H1 (cell line): Measurements from ENCODE around the gene SLC2A3. TPM values are rescaled to one million over a fixed set of nuclear protein-coding genes. Genes with fewer than 3 reads are reported as not detected.
A peak's percentile ranks its signal among the peaks of the same experiment; 100 is the strongest.

Experiments used
- CTCF ChIA-PET: fragments of 300-600 bp; sonication (Branson Sonifier 250); formaldehyde crosslinking; loops from one replicate; lab custom pipeline; 2021; ENCODE audit not compliant: partially characterized antibody; lab: Charles Lee
- POLR2A ChIA-PET: fragments of 300-600 bp; sonication (Branson Sonifier 250); formaldehyde crosslinking; loops from one replicate; lab custom pipeline; 2021; ENCODE audit warnings: inconsistent platforms; ENCODE audit not compliant: partially characterized antibody; lab: Charles Lee
- DNase-seq, 2 experiments: peaks; one replicate each; pipeline versions ENCODE4 v3.0.0 to v3.0.0-alpha.2; 2010 to 2022; ENCODE audit warnings: low spot score in 2 of 2, low read depth in 1 of 2, mixed read lengths in 1 of 2
- FAIRE-seq: peaks from 2 replicates; lab custom pipeline; 2011; peaks lifted over from hg19 to GRCh38; lab: Jason Lieb, UNC
- H2AFZ ChIP-seq: 2 replicates; pipeline ENCODE4 v1.8.1; 2012; ENCODE audit warnings: low read length, inconsistent platforms
- H2AK5ac ChIP-seq: 2 replicates; pipeline ENCODE4 v1.6.1; 2013; ENCODE audit warnings: low read depth, low read length
- H2BK120ac ChIP-seq: replicated peaks from 2 replicates; pipeline ENCODE3; 2013; ENCODE audit warnings: low read depth, low read length, inconsistent platforms
- H2BK12ac ChIP-seq: 2 replicates; pipeline ENCODE4 v1.6.1; 2013; ENCODE audit warnings: low read depth, low read length
- H2BK15ac ChIP-seq: 2 replicates; pipeline ENCODE4 v1.6.1; 2013; ENCODE audit warnings: low read length
- H2BK20ac ChIP-seq: 2 replicates; pipeline ENCODE4 v1.6.1; 2013; ENCODE audit warnings: low read length
- H2BK5ac ChIP-seq: 2 replicates; pipeline ENCODE4 v1.6.1; 2013; ENCODE audit warnings: low read depth, low read length
- H3K14ac ChIP-seq: 2 replicates; pipeline ENCODE4 v1.6.1; 2013; ENCODE audit warnings: inconsistent platforms; ENCODE audit not compliant: insufficient read length
- H3K18ac ChIP-seq: 2 replicates; pipeline ENCODE4 v1.6.1; 2013; ENCODE audit warnings: low read length; ENCODE audit errors: extremely low read depth
- H3K23ac ChIP-seq: 2 replicates; pipeline ENCODE4 v1.6.1; 2013; ENCODE audit warnings: inconsistent platforms; ENCODE audit not compliant: insufficient read length
- H3K23me2 ChIP-seq: 2 replicates; pipeline ENCODE4 v1.6.1; 2013; ENCODE audit warnings: low read depth, low read length
- H3K27ac ChIP-seq: 2 replicates; pipeline ENCODE4 v1.6.1; 2011; ENCODE audit warnings: low read depth, low read length, inconsistent platforms
- H3K27me3 ChIP-seq, 4 experiments: replicated peaks in 1 of 4; 1 replicate in 1 of 4; 2 replicates in 3 of 4; pipeline versions ENCODE4 v1.6.1 to v1.8.1; 2011 to 2013; ENCODE audit warnings: low read length in 3 of 4, mild to moderate bottlenecking in 3 of 4, inconsistent platforms in 2 of 4, mixed read lengths in 2 of 4, moderate library complexity in 1 of 4; ENCODE audit not compliant: control insufficient read depth in 3 of 4, insufficient read depth in 3 of 4; ENCODE audit errors: extremely low read depth in 1 of 4
- H3K36me3 ChIP-seq, 4 experiments: 2 replicates each; pipeline versions ENCODE4 v1.6.1 to v1.8.1; 2011 to 2013; ENCODE audit warnings: mild to moderate bottlenecking in 4 of 4, low read length in 3 of 4, moderate library complexity in 2 of 4, control low read depth in 1 of 4, inconsistent platforms in 1 of 4; ENCODE audit not compliant: insufficient read depth in 4 of 4, control insufficient read depth in 2 of 4
- H3K4ac ChIP-seq: replicated peaks from 2 replicates; pipeline ENCODE3; 2013; ENCODE audit warnings: low read length, low read depth, mixed read lengths, inconsistent platforms; ENCODE audit not compliant: insufficient read length
- H3K4me1 ChIP-seq, 4 experiments: replicated peaks in 1 of 4; 1 replicate in 1 of 4; 2 replicates in 3 of 4; pipeline versions ENCODE4 v1.6.1 to v1.8.1; 2011 to 2013; ENCODE audit warnings: low read length in 3 of 4, inconsistent platforms in 2 of 4, mixed read lengths in 1 of 4; ENCODE audit not compliant: insufficient read depth in 4 of 4, control insufficient read depth in 3 of 4
- H3K4me2 ChIP-seq, 2 experiments: 2 replicates each; pipeline versions ENCODE4 v1.6.1 to v1.8.1; 2011 to 2013; ENCODE audit warnings: low read depth in 2 of 2, low read length in 2 of 2, control low read depth in 1 of 2, inconsistent platforms in 1 of 2, mild to moderate bottlenecking in 1 of 2; ENCODE audit not compliant: insufficient read depth in 1 of 2
- H3K4me3 ChIP-seq, 4 experiments: fragments of 200-600, 300-600 bp in 1 of 4; sonication (generic), shearing (Covaris generic), sonication (Bioruptor Twin) in 1 of 4; 2 replicates each; pipeline versions ENCODE4 v1.5.1 to v1.8.1; 2011 to 2016; ENCODE audit warnings: low read length in 4 of 4, low read depth in 3 of 4, control low read depth in 2 of 4, inconsistent platforms in 2 of 4, mild to moderate bottlenecking in 2 of 4, mixed read lengths in 1 of 4, moderate library complexity in 1 of 4; ENCODE audit not compliant: insufficient read depth in 2 of 4; ENCODE audit errors: extremely low read depth in 1 of 4
- H3K56ac ChIP-seq: replicated peaks from 2 replicates; pipeline ENCODE3; 2013; ENCODE audit warnings: low read depth, mild to moderate bottlenecking, mixed read lengths, low read length, inconsistent platforms; ENCODE audit not compliant: insufficient read length
- H3K79me1 ChIP-seq: 2 replicates; pipeline ENCODE4 v1.6.1; 2013; ENCODE audit warnings: low read depth, low read length, control low read depth
- H3K79me2 ChIP-seq, 2 experiments: 2 replicates each; pipeline versions ENCODE4 v1.6.1 to v1.8.1; 2012 to 2013; ENCODE audit warnings: low read length in 2 of 2, mild to moderate bottlenecking in 2 of 2, inconsistent platforms in 1 of 2; ENCODE audit not compliant: insufficient read depth in 2 of 2, control insufficient read depth in 1 of 2
- H3K9ac ChIP-seq, 4 experiments: replicated peaks in 1 of 4; 1 replicate in 1 of 4; 2 replicates in 3 of 4; pipeline versions ENCODE4 v1.6.1 to v1.8.1; 2011 to 2013; ENCODE audit warnings: low read depth in 3 of 4, low read length in 3 of 4, control low read depth in 2 of 4, mild to moderate bottlenecking in 2 of 4, moderate library complexity in 2 of 4, inconsistent platforms in 1 of 4; ENCODE audit errors: extremely low read depth in 1 of 4
- H3K9me3 ChIP-seq, 2 experiments: 2 replicates each; pipeline versions ENCODE4 v1.6.1 to v1.8.1; 2012 to 2013; ENCODE audit warnings: mild to moderate bottlenecking in 2 of 2, moderate library complexity in 2 of 2, control low read depth in 1 of 2, inconsistent platforms in 1 of 2, low read depth in 1 of 2, low read length in 1 of 2, mixed read lengths in 1 of 2; ENCODE audit not compliant: insufficient read depth in 2 of 2
- H4K20me1 ChIP-seq, 2 experiments: replicated peaks in 1 of 2; 2 replicates each; pipeline versions ENCODE3 to v1.8.1; 2011 to 2013; ENCODE audit warnings: inconsistent platforms in 2 of 2, low read length in 2 of 2, mild to moderate bottlenecking in 1 of 2; ENCODE audit not compliant: insufficient read depth in 2 of 2, control insufficient read depth in 1 of 2
- H4K5ac ChIP-seq: 2 replicates; pipeline ENCODE4 v1.6.1; 2013; ENCODE audit warnings: low read length, low read depth, mixed read lengths, inconsistent platforms; ENCODE audit not compliant: insufficient read length
- H4K8ac ChIP-seq: 2 replicates; pipeline ENCODE4 v1.8.0; 2013; ENCODE audit warnings: mild to moderate bottlenecking, moderate library complexity, low read length, inconsistent platforms; ENCODE audit not compliant: insufficient read depth; ENCODE audit errors: extremely low read depth
- H4K91ac ChIP-seq: replicated peaks from 2 replicates; pipeline ENCODE3; 2013; ENCODE audit warnings: low read length, mixed read lengths, inconsistent platforms; ENCODE audit not compliant: insufficient read length
- BACH1 ChIP-seq: IDR thresholded peaks from 2 replicates; pipeline ENCODE4 v1.6.1; 2012; ENCODE audit warnings: low read length, improper control_type of control experiment
- SIN3A ChIP-seq, 2 experiments: IDR thresholded peaks in 1 of 2; conservative IDR thresholded peaks in 1 of 2; 2 replicates each; pipeline ENCODE4 v1.6.1; 2011 to 2012; ENCODE audit warnings: low read length in 2 of 2, improper control_type of control experiment in 1 of 2, low read depth in 1 of 2, mild to moderate bottlenecking in 1 of 2
- SUZ12 ChIP-seq: fragments of 200-600 bp; sonication (generic); IDR thresholded peaks from 2 replicates; pipeline ENCODE4 v1.6.1; 2012; ENCODE audit warnings: mild to moderate bottlenecking, inconsistent platforms, low read length, moderate library complexity, mixed read lengths
- YY1 ChIP-seq: IDR thresholded peaks from 2 replicates; pipeline ENCODE4 v1.6.1; 2011; ENCODE audit warnings: low read depth, mild to moderate bottlenecking, low read length
- WGBS, 2 experiments: shearing (Covaris generic) in 1 of 2; methylation state at CpG; one replicate each; pipeline versions ENCODE4 v1.1.6 to v1.1.7; 2013 to 2015; ENCODE audit warnings: low lambda C conversion rate in 2 of 2, mixed read lengths in 2 of 2, inconsistent platforms in 1 of 2, low coverage in 1 of 2, missing lambda C conversion rate in 1 of 2; ENCODE audit not compliant: insufficient replicate concordance in 2 of 2, insufficient coverage in 1 of 2, insufficient read length in 1 of 2; ENCODE audit errors: extremely low coverage in 1 of 2, missing lambda C conversion rate in 1 of 2; 5-methylcytosine and 5-hydroxymethylcytosine counted together
- polyA plus RNA-seq, 7 experiments: library from polyadenylated mRNA; depleted of rRNA in 3 of 7; stranded (reverse) in 5 of 7; unstranded in 2 of 7; fragments of >200 nt in 5 of 7; fragments of 200-250 nt in 2 of 7; gene quantifications; 1 replicate in 5 of 7; 2 replicates in 1 of 7; 4 replicates in 1 of 7; pipeline versions ENCODE4 v1.2.1 to v1.2.3, GENCODE V29; 2011 to 2013; ENCODE audit warnings: missing spikeins in 2 of 7, mixed read lengths in 2 of 7
- total RNA-seq: library from RNA; stranded (reverse); fragmentation: NEBNext Ultra II Directional; extraction: Animal tissue kit (Norgen Biotek cat#: 25700); gene quantifications from 2 replicates; pipeline ENCODE4 v1.2.1, GENCODE V29; 2021

The SLC2A3 gene
- total and polyA plus RNA-seq, 2 of the 8 experiments (the other 6 are each of a cell fraction or from before 2014, with no cell fraction given): 417 to 688 TPM

GRCh38 chr12:7879246-7879645, 56.7 kb downstream of the SLC2A3 start:
- Histone ChIP-seq H2BK20ac (no peak overlapping the region), H3K79me1 (no peaks in the 10 kb centered on the region), H2AK5ac (no peak overlapping the region), H2BK12ac (peak overlapping the region; percentile 80; the same call in 1 of the 2 replicates), H2BK120ac (no peak overlapping the region), H3K4me2 (no peak overlapping the region), H4K8ac (no peak overlapping the region), H3K9me3 (no peaks in the 10 kb centered on the region; a peak in 1 of 4 replicates), H3K23ac (no peak overlapping the region), H3K27me3 (no peaks in the 10 kb centered on the region), H3K27ac (no peak overlapping the region), H3K23me2 (no peaks in the 10 kb centered on the region), H3K56ac (no peak overlapping the region), H2BK5ac (no peak overlapping the region), H4K91ac (no peak overlapping the region), H4K20me1 (no peaks in the 10 kb centered on the region), H3K4me1 (peaks cover 0 to under 1% (median 0%) of the 10 kb centered on the region in 4 experiments; a peak in 2 of 7 replicates), H3K18ac (no peak overlapping the region), H3K9ac (no peak overlapping the region), H3K14ac (no peak overlapping the region), H2AFZ (no peak overlapping the region), H3K36me3 (no peaks in the 10 kb centered on the region), H3K79me2 (no peaks in the 10 kb centered on the region), H2BK15ac (no peak overlapping the region), H3K4ac (no peak overlapping the region), H3K4me3 (no peak overlapping the region), H4K5ac (no peak overlapping the region)
- WGBS, 2 experiments: 89% methylated on average over 3 of the region's 3 CpGs; no CpG with 5 or more reads in 1 of the 2 experiments
- no peak for DNase-seq
- no peak for FAIRE-seq
- TF ChIP-seq SIN3A (conservative IDR thresholded peaks at IDR 0.05 in 1 of 2, IDR thresholded peaks at IDR 0.05 in 1 of 2; ENCODE audit: low read depth in 1 of 2, low read length in 2 of 2) (no peak), BACH1 (no peak), YY1 (no peak), SUZ12 (no peak)
- CTCF ChIA-PET: interaction anchor here (0.6 kb wide), 1 partner anchor 70 kb away, joined by 4 read pairs; no protein-coding TSS in a partner anchor
- POLR2A ChIA-PET: interaction anchor here (0.7 kb wide), 1 partner anchor 47 kb away, joined by 4 read pairs; no protein-coding TSS in a partner anchor
